Breast epithelium (tissue), 3 donors: Measurements from ENCODE around the gene PNPLA5.

Experiments
- POLR2A ChIP-seq: fragments of 450-650 bp; IDR thresholded peaks from one replicate; pipeline ENCODE4 v1.6.1; 2016; ENCODE audit warnings: antibody characterized with exemption, mild to moderate bottlenecking, moderate library complexity
- POLR2AphosphoS5 ChIP-seq, 3 donors: sonication (generic); formaldehyde crosslinking; IDR thresholded peaks; one replicate each; pipeline ENCODE4 v1.6.1; 2017; ENCODE audit warnings: antibody characterized with exemption in 3 of 3
- TF ChIP-seq, protein P1 (sequence below), 3 donors: fragments of 450-650 bp; IDR thresholded peaks; one replicate each; pipeline ENCODE4 v1.5.1; 2016 to 2017; ENCODE audit warnings: antibody characterized with exemption in 3 of 3, mild to moderate bottlenecking in 3 of 3, moderate library complexity in 3 of 3

DNA sequence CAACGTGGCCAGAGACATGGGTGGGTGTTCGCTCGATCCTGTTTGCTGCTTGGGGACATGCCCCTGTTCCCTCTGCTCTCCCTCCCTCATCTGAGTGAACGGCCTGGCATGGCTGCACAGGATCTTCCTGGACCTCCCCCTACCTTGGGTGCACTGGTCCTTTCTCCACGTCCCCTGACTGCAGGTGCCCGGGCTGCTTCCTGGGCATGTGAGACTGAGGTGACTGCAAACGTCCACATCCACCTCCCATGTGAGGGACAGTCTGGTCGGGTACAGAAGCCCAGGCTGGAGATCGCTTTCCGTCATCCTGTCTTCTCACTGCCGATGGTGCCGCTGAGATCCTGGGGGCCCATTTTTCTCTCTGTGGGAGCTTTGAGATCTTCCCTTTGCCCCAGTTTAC is 41.3 kb downstream of the PNPLA5 start:
- TF ChIP-seq POLR2A (no peak), POLR2AphosphoS5 (IDR thresholded peaks at IDR 0.05) (no peak)
- TF ChIP-seq, protein P1, sequence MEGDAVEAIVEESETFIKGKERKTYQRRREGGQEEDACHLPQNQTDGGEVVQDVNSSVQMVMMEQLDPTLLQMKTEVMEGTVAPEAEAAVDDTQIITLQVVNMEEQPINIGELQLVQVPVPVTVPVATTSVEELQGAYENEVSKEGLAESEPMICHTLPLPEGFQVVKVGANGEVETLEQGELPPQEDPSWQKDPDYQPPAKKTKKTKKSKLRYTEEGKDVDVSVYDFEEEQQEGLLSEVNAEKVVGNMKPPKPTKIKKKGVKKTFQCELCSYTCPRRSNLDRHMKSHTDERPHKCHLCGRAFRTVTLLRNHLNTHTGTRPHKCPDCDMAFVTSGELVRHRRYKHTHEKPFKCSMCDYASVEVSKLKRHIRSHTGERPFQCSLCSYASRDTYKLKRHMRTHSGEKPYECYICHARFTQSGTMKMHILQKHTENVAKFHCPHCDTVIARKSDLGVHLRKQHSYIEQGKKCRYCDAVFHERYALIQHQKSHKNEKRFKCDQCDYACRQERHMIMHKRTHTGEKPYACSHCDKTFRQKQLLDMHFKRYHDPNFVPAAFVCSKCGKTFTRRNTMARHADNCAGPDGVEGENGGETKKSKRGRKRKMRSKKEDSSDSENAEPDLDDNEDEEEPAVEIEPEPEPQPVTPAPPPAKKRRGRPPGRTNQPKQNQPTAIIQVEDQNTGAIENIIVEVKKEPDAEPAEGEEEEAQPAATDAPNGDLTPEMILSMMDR (IDR thresholded peaks at IDR 0.05) = no peak
